ENCODE measurements around the gene NABP2. TPM values are rescaled to one million over a fixed set of nuclear protein-coding genes. Genes with fewer than 3 reads are reported as not detected.
A peak's percentile ranks its signal among the peaks of the same experiment; 100 is the strongest.

The NABP2 gene
- total and polyA plus RNA-seq, 2 of the 4 experiments (the other 2 are of a cell fraction), result 29.2 to 37.4 TPM

DNA sequence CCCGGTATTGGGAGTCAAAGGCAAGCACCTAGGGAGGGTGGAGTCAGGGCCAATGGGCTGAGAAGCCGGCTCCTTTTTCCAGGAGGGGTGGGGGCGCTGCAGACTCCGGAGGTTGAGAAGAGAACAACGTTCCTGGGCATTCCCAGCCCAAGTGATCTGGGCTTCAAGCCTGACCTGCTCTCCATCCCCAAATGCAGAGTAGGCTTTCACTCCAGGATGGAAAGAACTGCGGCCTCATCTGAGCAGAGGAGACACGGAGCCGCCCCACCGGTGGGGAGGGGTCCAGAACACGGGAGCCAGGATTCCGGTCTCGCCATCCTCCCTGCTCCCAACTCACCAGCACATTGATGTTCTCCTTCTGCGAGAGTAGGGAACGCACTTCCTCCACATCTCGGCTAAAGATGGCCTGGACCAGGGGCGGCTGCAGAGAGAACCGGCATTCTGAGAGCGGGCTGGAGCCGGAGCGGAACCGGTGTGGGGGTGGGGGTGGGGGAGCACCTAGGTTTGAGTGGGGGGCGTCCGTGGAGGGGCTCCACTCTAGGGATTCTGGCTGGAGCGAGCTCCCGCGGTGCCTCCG lies 33.4 kb downstream of the NABP2 start:
- H3K9ac ChIP-seq (ENCODE audit: low read depth, low read length), result peak overlapping the region; percentile 96
- H3K36me3 ChIP-seq (ENCODE audit: control insufficient read depth, insufficient read depth, low read length), result peaks cover 41% of the 10 kb centered on the region
- ChIA-PET CTCF (interaction anchor here (0.7 kb wide), 1 partner anchor 8 kb away, joined by 3 read pairs; no protein-coding TSS in a partner anchor), POLR2A (ENCODE audit: unreplicated experiment) (no interaction called here)
- peak overlapping the region; percentile 93 for H2AFZ ChIP-seq (replicated peaks; ENCODE audit: low read length, poor library complexity)
- BruUV-seq (replicated peaks), result TSS peak; percentile 34
- TF ChIP-seq MAZ (IDR thresholded peaks at IDR 0.05; ENCODE audit: borderline replicate concordance, low read depth, low read length) (0 out of 2 replicates have a peak, but pooled peaks have one; percentile 18), RCOR1 (IDR thresholded peaks at IDR 0.05; ENCODE audit: insufficient replicate concordance, low read length) (no peak)
- H3K4ac ChIP-seq (ENCODE audit: low read depth, low read length), result peak overlapping the region; percentile 85
- peak overlapping the region; percentile 92 for H3K4me2 ChIP-seq (ENCODE audit: low read depth, low read length)
- peak; percentile 11 for DNase-seq
- H3K23ac ChIP-seq (ENCODE audit: low read depth, low read length), result peak overlapping the region; percentile 94
- peak overlapping the region; percentile 89 for H3K14ac ChIP-seq (replicated peaks; ENCODE audit: low read depth, low read length)
- peaks cover 22% of the 10 kb centered on the region for H3K4me1 ChIP-seq (ENCODE audit: control insufficient read depth, insufficient read depth, low read length)
- H3K27ac ChIP-seq (ENCODE audit: insufficient read depth, low read length), result peak overlapping the region; percentile 92
- peak overlapping the region; percentile 79 for H3K56ac ChIP-seq (ENCODE audit: extremely low read depth, insufficient read depth, low read length)
- ATAC-seq (ENCODE audit: low read depth), result peak; percentile 19
- dilution Hi-C loops (cut with HindIII; ENCODE audit: low sequenced_read_pairs, unreplicated experiment) (no loop called here), intact Hi-C loops (cut with micrococcal nuclease) (loop anchor here (2.0 kb wide), 2 partner anchors 139 to 207 kb away; partner anchors contain the start of gene ZC3H10), in situ Hi-C loops (cut with MboI; ENCODE audit: low sequenced_read_pairs) (no loop called here)
- H4K8ac ChIP-seq (ENCODE audit: low read depth in 2 of 2, low read length in 2 of 2), result peak overlapping the region; percentile 81 to 94
- no peak overlapping the region for H2BK20ac ChIP-seq (ENCODE audit: low read depth, low read length)
- H3K9me1 ChIP-seq (ENCODE audit: insufficient read depth, low read length), result peaks cover 28% of the 10 kb centered on the region
- peak overlapping the region; percentile 89 for H2AK5ac ChIP-seq (ENCODE audit: low read depth, low read length)
- H2BK15ac ChIP-seq (ENCODE audit: low read depth, low read length), result no peak overlapping the region
- peak overlapping the region; percentile 85 for H2BK5ac ChIP-seq (ENCODE audit: low read depth, low read length, poor library complexity, severe bottlenecking)
- WGBS, 2 experiments (ENCODE audit: extremely low coverage in 2 of 2, insufficient read length in 1 of 2), result 0% methylated on average over 11 of the region's 27 CpGs; no CpG with 5 or more reads in 1 of the 2 experiments
- peaks cover 35 to 52% of the 10 kb centered on the region in 2 experiments for H3K79me1 ChIP-seq (ENCODE audit: low read depth in 1 of 2, low read length in 2 of 2)
- H3K18ac ChIP-seq (ENCODE audit: low read depth, low read length), result peak overlapping the region; percentile 18
- H4K20me1 ChIP-seq (ENCODE audit: insufficient read depth, low read length), result peaks cover 42% of the 10 kb centered on the region
- peak overlapping the region; percentile 94 for H3K4me3 ChIP-seq (ENCODE audit: insufficient read depth, low read depth, low read length)
- H4K5ac ChIP-seq (ENCODE audit: low read depth, low read length), result peak overlapping the region; percentile 33; the same call in 1 of the 2 replicates
- H2BK120ac ChIP-seq (ENCODE audit: low read depth, low read length), result no peak overlapping the region
- H3K9me3 ChIP-seq (ENCODE audit: control insufficient read depth, insufficient read depth, low read length), result no peaks in the 10 kb centered on the region
- H2AK9ac ChIP-seq (replicated peaks; ENCODE audit: low read depth, low read length, poor library complexity), result peak overlapping the region; percentile 97
- no peaks in the 10 kb centered on the region for H3K27me3 ChIP-seq (ENCODE audit: control insufficient read depth, insufficient read depth, low read length)
- peak overlapping the region; percentile 75 for H4K91ac ChIP-seq (ENCODE audit: insufficient read depth, low read depth, low read length)
